Ishikawa (cell line): ENCODE results near the gene TTN.

Experiments
- CEBPB ChIP-seq: IDR thresholded peaks from 2 replicates; pipeline ENCODE4 v1.6.1; 2012
- EGR1 ChIP-seq: IDR thresholded peaks from 2 replicates; pipeline ENCODE4 v1.6.1; 2012
- EP300 ChIP-seq: IDR thresholded peaks from 2 replicates; pipeline ENCODE4 v1.6.1; 2012; ENCODE audit warnings: borderline replicate concordance
- FOXM1 ChIP-seq: IDR thresholded peaks from 2 replicates; pipeline ENCODE4 v1.6.1; 2012; ENCODE audit warnings: low read depth, borderline replicate concordance
- NFIC ChIP-seq: IDR thresholded peaks from 2 replicates; pipeline ENCODE4 v1.6.1; 2012
- RAD21 ChIP-seq: IDR thresholded peaks from 2 replicates; pipeline ENCODE4 v1.6.1; 2012; ENCODE audit warnings: low read depth
- TAF1 ChIP-seq: IDR thresholded peaks from 2 replicates; pipeline ENCODE4 v1.6.1; 2012; ENCODE audit warnings: low read depth, mild to moderate bottlenecking
- TCF12 ChIP-seq: IDR thresholded peaks from 2 replicates; pipeline ENCODE4 v1.6.1; 2012; ENCODE audit warnings: low read depth
- TF ChIP-seq, protein P1 (sequence below): IDR thresholded peaks from 2 replicates; pipeline ENCODE4 v1.6.1; 2012

GRCh38 chr2:178627401-178627800, 179.8 kb downstream of the TTN start:
- no peak for TF ChIP-seq EGR1
- no peak for TF ChIP-seq TAF1
- TF ChIP-seq FOXM1, result no peak
- TF ChIP-seq, protein P1, sequence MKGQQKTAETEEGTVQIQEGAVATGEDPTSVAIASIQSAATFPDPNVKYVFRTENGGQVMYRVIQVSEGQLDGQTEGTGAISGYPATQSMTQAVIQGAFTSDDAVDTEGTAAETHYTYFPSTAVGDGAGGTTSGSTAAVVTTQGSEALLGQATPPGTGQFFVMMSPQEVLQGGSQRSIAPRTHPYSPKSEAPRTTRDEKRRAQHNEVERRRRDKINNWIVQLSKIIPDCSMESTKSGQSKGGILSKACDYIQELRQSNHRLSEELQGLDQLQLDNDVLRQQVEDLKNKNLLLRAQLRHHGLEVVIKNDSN, result no peak
- no peak for TF ChIP-seq EP300
- no peak for TF ChIP-seq NFIC
- TF ChIP-seq RAD21, result no peak
- TF ChIP-seq TCF12, result no peak
- no peak for TF ChIP-seq CEBPB
